HepG2 (cell line): ENCODE data around the gene NUDT13. TPM values are rescaled to one million over a fixed set of nuclear protein-coding genes. Genes with fewer than 3 reads are reported as not detected.

Experiments used
- ATF2 ChIP-seq: sonication (generic); formaldehyde crosslinking; IDR thresholded peaks from 2 replicates; pipeline ENCODE4 v1.4.0; 2020; ENCODE audit warnings: missing genetic modification reagents
- CREM ChIP-seq, 2 experiments: sonication (generic) in 1 of 2; formaldehyde crosslinking in 1 of 2; IDR thresholded peaks; 2 replicates each; pipeline versions ENCODE4 v1.4.0 to v1.6.1; 2016 to 2020; ENCODE audit warnings: antibody characterized with exemption in 1 of 2, mild to moderate bottlenecking in 1 of 2, missing genetic modification reagents in 1 of 2
- FOSL2 ChIP-seq: sonication (generic); formaldehyde crosslinking; IDR thresholded peaks from 2 replicates; pipeline ENCODE4 v1.4.0; 2020; ENCODE audit warnings: missing genetic modification reagents
- FOXA3 ChIP-seq: IDR thresholded peaks from 2 replicates; pipeline ENCODE4 v1.6.1; 2016; ENCODE audit warnings: missing genetic modification reagents, missing compliant biosample characterization
- HBP1 ChIP-seq: IDR thresholded peaks from 2 replicates; pipeline ENCODE4 v1.6.1; 2016; ENCODE audit warnings: low read depth, control low read depth
- MAF1 ChIP-seq: sonication (generic); formaldehyde crosslinking; IDR thresholded peaks from 2 replicates; pipeline ENCODE4 v1.5.0; 2020; ENCODE audit warnings: missing genetic modification reagents, borderline replicate concordance
- MTF2 ChIP-seq: sonication (generic); formaldehyde crosslinking; IDR thresholded peaks from 2 replicates; pipeline ENCODE4 v1.5.0; 2020; ENCODE audit warnings: missing genetic modification reagents, borderline replicate concordance
- NCOR1 ChIP-seq: fragments of 200-600 bp; sonication (generic); IDR thresholded peaks from 2 replicates; pipeline ENCODE4 v1.7.0; 2017; ENCODE audit warnings: antibody characterized with exemption, low read length, borderline replicate concordance
- NFYB ChIP-seq: sonication (generic); formaldehyde crosslinking; IDR thresholded peaks from 2 replicates; pipeline ENCODE4 v1.4.0; 2020; ENCODE audit warnings: missing genetic modification reagents
- RBAK ChIP-seq: sonication (generic); formaldehyde crosslinking; IDR thresholded peaks from 2 replicates; pipeline ENCODE4 v1.5.1; 2020; ENCODE audit warnings: mild to moderate bottlenecking, missing genetic modification reagents
- SMAD3 ChIP-seq: sonication (generic); formaldehyde crosslinking; IDR thresholded peaks from 2 replicates; pipeline ENCODE4 v1.4.0; 2020; ENCODE audit warnings: missing genetic modification reagents
- SUZ12 ChIP-seq: fragments of 150-350 bp; IDR thresholded peaks from 2 replicates; pipeline ENCODE4 v1.6.1; 2014; ENCODE audit warnings: low read depth, low read length
- TIGD3 ChIP-seq: sonication (generic); formaldehyde crosslinking; IDR thresholded peaks from 2 replicates; pipeline ENCODE4 v1.5.1; 2020; ENCODE audit warnings: mild to moderate bottlenecking, missing genetic modification reagents, borderline replicate concordance
- ZFP62 ChIP-seq: sonication (generic); formaldehyde crosslinking; IDR thresholded peaks from 2 replicates; pipeline ENCODE4 v1.4.0; 2020; ENCODE audit warnings: missing genetic modification reagents
- ZNF124 ChIP-seq: sonication (generic); formaldehyde crosslinking; IDR thresholded peaks from 2 replicates; pipeline ENCODE4 v1.4.0; 2020; ENCODE audit warnings: missing genetic modification reagents
- ZNF543 ChIP-seq: sonication (generic); formaldehyde crosslinking; IDR thresholded peaks from 2 replicates; pipeline ENCODE4 v1.4.0; 2020; ENCODE audit warnings: mild to moderate bottlenecking, missing genetic modification reagents
- ZNF574 ChIP-seq: sonication (generic); formaldehyde crosslinking; IDR thresholded peaks from 2 replicates; pipeline ENCODE4 v1.4.0; 2020; ENCODE audit warnings: missing genetic modification reagents
- ZNF614 ChIP-seq: IDR thresholded peaks from 2 replicates; pipeline ENCODE4 v1.6.1; 2018; ENCODE audit warnings: missing biosample characterization, missing genetic modification reagents, inconsistent platforms, borderline replicate concordance
- ZNF737 ChIP-seq: sonication (generic); formaldehyde crosslinking; IDR thresholded peaks from 2 replicates; pipeline ENCODE4 v1.5.0; 2020; ENCODE audit warnings: missing genetic modification reagents, mild to moderate bottlenecking, borderline replicate concordance
- ZNF777 ChIP-seq: sonication (generic); formaldehyde crosslinking; IDR thresholded peaks from 2 replicates; pipeline ENCODE4 v1.4.0; 2020; ENCODE audit warnings: missing genetic modification reagents
- polyA plus RNA-seq, 8 experiments: library from polyadenylated mRNA; depleted of rRNA in 3 of 8; stranded (reverse) in 7 of 8; unstranded in 1 of 8; fragments of >200 nt; fragmentation: Illumina TruSeq in 4 of 8; extraction: Trizol in 4 of 8; gene quantifications; 2 replicates each; pipeline versions ENCODE4 v1.2.1 to v1.2.3, GENCODE V29; 2011 to 2016; ENCODE audit warnings: low read depth in 4 of 8, missing spikeins in 1 of 8, mixed read lengths in 1 of 8; ENCODE audit not compliant: insufficient read depth in 1 of 8
- total RNA-seq, 5 experiments: library from RNA; depleted of rRNA; stranded (reverse); fragments of >200 nt; fragmentation: Illumina TruSeq; extraction: Trizol; gene quantifications; 2 replicates each; pipeline ENCODE4 v1.2.3, GENCODE V29; 2016; ENCODE audit warnings: low read depth in 1 of 5

NUDT13 gene
- total and polyA plus RNA-seq, 2 of the 13 experiments (the other 11 are each of a cell fraction or from before 2014, with no cell fraction given): 4.2 to 6.5 TPM

GRCh38 chr10:73110345-73110849, at the start of gene NUDT13 (continued):
- TF ChIP-seq ATF2 (CRISPR knock-in tag): peak; percentile 75
- TF ChIP-seq ZNF737 (CRISPR knock-in tag): no peak
- peak; percentile 98 for TF ChIP-seq CREM (IDR thresholded peaks at IDR 0.05)
- no peak for TF ChIP-seq CREM (CRISPR knock-in tag; IDR thresholded peaks at IDR 0.05)
- TF ChIP-seq NFYB: no peak
- TF ChIP-seq HBP1 (CRISPR knock-in tag): peak; percentile 80; the same call in 1 of the 2 replicates
- TF ChIP-seq ZNF614 (CRISPR knock-in tag): peak; percentile 54; the same call in 1 of the 2 replicates
- no peak for TF ChIP-seq RBAK (CRISPR knock-in tag)
- TF ChIP-seq NCOR1: 0 out of 2 replicates have a peak, but pooled peaks have one; percentile 26
- 0 out of 2 replicates have a peak, but pooled peaks have one; percentile 30 for TF ChIP-seq MAF1 (CRISPR knock-in tag)
- TF ChIP-seq SMAD3 (CRISPR knock-in tag): peak; percentile 76; the same call in 1 of the 2 replicates
- TF ChIP-seq ZNF574: peak; percentile 96
- TF ChIP-seq ZFP62 (CRISPR knock-in tag): 0 out of 2 replicates have a peak, but pooled peaks have one; percentile 37
- 0 out of 2 replicates have a peak, but pooled peaks have one; percentile 54 for TF ChIP-seq ZNF124 (CRISPR knock-in tag)
- TF ChIP-seq ZNF543 (CRISPR knock-in tag): no peak
- peak; percentile 88 for TF ChIP-seq SUZ12
- no peak for TF ChIP-seq MTF2 (CRISPR knock-in tag)
- peak; percentile 4; the same call in 1 of the 2 replicates for TF ChIP-seq ZNF777 (CRISPR knock-in tag)
- TF ChIP-seq TIGD3 (CRISPR knock-in tag): no peak; the same call in 1 of the 2 replicates
- peak; percentile 56; the same call in 1 of the 2 replicates for TF ChIP-seq FOXA3 (CRISPR knock-in tag)
- peak; percentile 50 for TF ChIP-seq FOSL2 (CRISPR knock-in tag)
